Measurements from ENCODE around the gene ALG3. TPM values are rescaled to one million over a fixed set of nuclear protein-coding genes. Genes with fewer than 3 reads are reported as not detected.

The ALG3 gene
- total RNA-seq, 1 experiment from 2014 or later: 68.8 TPM

DNA sequence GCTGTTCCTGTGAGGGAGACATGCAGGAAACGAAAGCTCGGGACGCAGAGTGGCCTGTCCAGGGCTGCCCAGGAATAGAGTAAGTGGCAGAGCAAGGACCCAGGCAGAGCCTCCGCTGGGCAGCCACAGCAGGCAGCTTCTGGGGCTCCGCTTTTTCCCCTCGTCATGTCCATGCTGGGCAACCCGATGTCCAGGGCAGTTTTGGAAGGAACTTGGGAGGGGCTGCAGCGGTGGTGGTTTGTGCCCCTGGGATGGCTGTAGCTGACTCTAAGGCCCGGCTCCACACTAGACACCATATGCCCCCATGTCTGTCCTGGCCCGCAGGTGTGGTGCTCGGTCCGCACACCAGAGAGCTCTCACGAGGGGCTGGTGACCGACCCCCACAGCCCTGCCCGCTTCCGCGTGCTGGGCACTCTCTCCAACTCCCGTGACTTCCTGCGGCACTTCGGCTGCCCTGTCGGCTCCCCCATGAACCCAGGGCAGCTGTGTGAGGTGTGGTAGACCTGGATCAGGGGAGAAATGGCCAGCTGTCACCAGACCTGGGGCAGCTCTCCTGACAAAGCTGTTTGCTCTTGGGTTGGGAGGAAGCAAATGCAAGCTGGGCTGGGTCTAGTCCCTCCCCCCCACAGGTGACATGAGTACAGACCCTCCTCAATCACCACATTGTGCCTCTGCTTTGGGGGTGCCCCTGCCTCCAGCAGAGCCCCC lies 43.1 kb upstream of the ALG3 start:
- no peak for DNase-seq (ENCODE audit: low spot score)
- intact Hi-C loops (cut with micrococcal nuclease; ENCODE audit: unreplicated experiment): no loop called here
- no peak overlapping the region for H3K27ac ChIP-seq (ENCODE audit: low read depth, low read length, poor library complexity, severe bottlenecking)
- no peak overlapping the region for H3K4me3 ChIP-seq (ENCODE audit: low read depth, low read length, poor library complexity, severe bottlenecking)
- no peaks in the 10 kb centered on the region for H3K36me3 ChIP-seq (ENCODE audit: insufficient read depth, low read length, poor library complexity, severe bottlenecking)
- no peaks in the 10 kb centered on the region for H3K27me3 ChIP-seq (replicated peaks; ENCODE audit: insufficient read depth, low read depth, low read length, poor library complexity)
- ChIA-PET POLR2A (ENCODE audit: low non-redundant PET) (no interaction called here), CTCF (interaction anchor here (0.6 kb wide), 1 partner anchor 1505 kb away, joined by 8 read pairs; no protein-coding TSS in a partner anchor)
- BruUV-seq (replicated peaks): no TSS peak
- no peaks in the 10 kb centered on the region for H3K9me3 ChIP-seq (ENCODE audit: low read depth, low read length, poor library complexity, severe bottlenecking)
- no peaks in the 10 kb centered on the region for H3K4me1 ChIP-seq (ENCODE audit: insufficient read depth, low read length, poor library complexity, severe bottlenecking)
- no peak for TF ChIP-seq EZH2 (IDR thresholded peaks at IDR 0.05; ENCODE audit: borderline replicate concordance, low read depth, low read length, poor library complexity, severe bottlenecking)
- TF ChIP-seq CTCF (conservative IDR thresholded peaks at IDR 0.05; ENCODE audit: low read depth, low read length): no peak

DNA sequence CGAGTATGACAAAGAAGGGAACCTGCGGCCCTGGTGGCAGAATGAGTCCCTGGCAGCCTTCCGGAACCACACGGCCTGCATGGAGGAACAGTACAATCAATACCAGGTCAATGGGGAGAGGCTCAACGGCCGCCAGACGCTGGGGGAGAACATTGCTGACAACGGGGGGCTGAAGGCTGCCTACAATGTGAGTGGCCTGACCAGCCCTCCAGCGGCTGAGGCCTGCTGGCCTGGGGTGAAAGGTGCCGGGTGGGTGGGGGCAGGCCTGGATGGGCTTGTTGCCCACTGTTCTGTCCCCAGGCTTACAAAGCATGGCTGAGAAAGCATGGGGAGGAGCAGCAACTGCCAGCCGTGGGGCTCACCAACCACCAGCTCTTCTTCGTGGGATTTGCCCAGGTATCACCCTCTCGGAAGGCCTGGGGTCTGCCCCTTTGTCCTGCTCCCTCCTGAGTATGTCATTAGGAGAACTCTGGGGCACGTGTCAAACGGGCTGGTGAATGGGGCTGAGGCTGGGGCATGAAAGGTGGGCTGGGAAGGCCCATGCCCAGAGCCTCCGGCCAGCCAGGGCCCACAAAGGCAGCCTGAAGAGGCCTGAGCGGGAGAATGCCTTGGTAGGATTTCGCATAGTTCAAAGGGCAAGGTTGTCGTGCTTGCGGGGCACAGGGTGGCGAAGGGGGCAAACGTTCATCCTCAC lies 42.4 kb upstream of the ALG3 start:
- DNase-seq (ENCODE audit: low spot score): no peak
- CTCF ChIA-PET: no interaction called here
- intact Hi-C loops (cut with micrococcal nuclease; ENCODE audit: unreplicated experiment): no loop called here

GRCh38 chr3:184290331-184290730 lies 41.6 kb upstream of the ALG3 start:
- no TSS peak for BruUV-seq (replicated peaks)
- CTCF ChIA-PET: no interaction called here
- Histone ChIP-seq H3K9me3 (ENCODE audit: low read depth, low read length, poor library complexity, severe bottlenecking) (no peaks in the 10 kb centered on the region), H3K27ac (ENCODE audit: low read depth, low read length, poor library complexity, severe bottlenecking) (no peak overlapping the region), H3K4me1 (ENCODE audit: insufficient read depth, low read length, poor library complexity, severe bottlenecking) (no peaks in the 10 kb centered on the region), H3K36me3 (ENCODE audit: insufficient read depth, low read length, poor library complexity, severe bottlenecking) (no peaks in the 10 kb centered on the region), H3K4me3 (ENCODE audit: low read depth, low read length, poor library complexity, severe bottlenecking) (no peak overlapping the region), H3K27me3 (replicated peaks; ENCODE audit: insufficient read depth, low read depth, low read length, poor library complexity) (no peaks in the 10 kb centered on the region)
- intact Hi-C loops (cut with micrococcal nuclease; ENCODE audit: unreplicated experiment): no loop called here
- no peak for DNase-seq (ENCODE audit: low spot score)
- TF ChIP-seq CTCF (conservative IDR thresholded peaks at IDR 0.05; ENCODE audit: low read depth, low read length): no peak
- TF ChIP-seq EZH2 (IDR thresholded peaks at IDR 0.05; ENCODE audit: borderline replicate concordance, low read depth, low read length, poor library complexity, severe bottlenecking): no peak
- POLR2A ChIA-PET (ENCODE audit: low non-redundant PET): no interaction called here

More for the DNA sequence above, 42.4 kb upstream of the ALG3 start:
- Histone ChIP-seq H3K36me3 (ENCODE audit: insufficient read depth, low read length, poor library complexity, severe bottlenecking) (no peaks in the 10 kb centered on the region), H3K4me3 (ENCODE audit: low read depth, low read length, poor library complexity, severe bottlenecking) (no peak overlapping the region), H3K9me3 (ENCODE audit: low read depth, low read length, poor library complexity, severe bottlenecking) (no peaks in the 10 kb centered on the region), H3K27ac (ENCODE audit: low read depth, low read length, poor library complexity, severe bottlenecking) (no peak overlapping the region), H3K27me3 (replicated peaks; ENCODE audit: insufficient read depth, low read depth, low read length, poor library complexity) (no peaks in the 10 kb centered on the region), H3K4me1 (ENCODE audit: insufficient read depth, low read length, poor library complexity, severe bottlenecking) (no peaks in the 10 kb centered on the region)
- POLR2A ChIA-PET (ENCODE audit: low non-redundant PET): no interaction called here
- TF ChIP-seq EZH2 (IDR thresholded peaks at IDR 0.05; ENCODE audit: borderline replicate concordance, low read depth, low read length, poor library complexity, severe bottlenecking) (no peak), CTCF (conservative IDR thresholded peaks at IDR 0.05; ENCODE audit: low read depth, low read length) (no peak)
- no TSS peak for BruUV-seq (replicated peaks)

Data from A673 (cell line).